Gastrocnemius medialis (tissue), 4 donors: Measurements from ENCODE around the gene MARCKS. TPM values are rescaled to one million over a fixed set of nuclear protein-coding genes. Genes with fewer than 3 reads are reported as not detected.

ENCODE experiments used
- ATAC-seq, 2 donors: fragments of 150-250 bp; one replicate each; pipeline ENCODE4 v1.9.1; 2016
- DNase-seq, 2 donors: peaks; one replicate each; pipeline ENCODE4 v3.0.0-alpha.2; 2019
- H3K27ac ChIP-seq, 4 donors: fragments of 200-600 bp; sonication (generic); 1 replicate in 1 of 4; 2 replicates in 3 of 4; pipeline ENCODE4 v1.5.1; 2016 to 2018; ENCODE audit warnings: mild to moderate bottlenecking in 2 of 4, moderate library complexity in 1 of 4
- H3K27me3 ChIP-seq, 3 donors: fragments of 200-600 bp; sonication (generic) in 2 of 3; 1 replicate in 1 of 3; 2 replicates in 2 of 3; pipeline versions ENCODE4 v1.5.1 to v1.6.0; 2016 to 2019; ENCODE audit warnings: mild to moderate bottlenecking in 1 of 3, moderate library complexity in 1 of 3
- H3K36me3 ChIP-seq, 2 donors: fragments of 200-600 bp; sonication (generic) in 1 of 2; one replicate each; pipeline ENCODE4 v1.5.1; 2017 to 2018
- H3K4me1 ChIP-seq, 2 donors: fragments of 200-600 bp; sonication (generic) in 1 of 2; one replicate each; pipeline ENCODE4 v1.5.1; 2016 to 2017; ENCODE audit warnings: mild to moderate bottlenecking in 2 of 2
- H3K4me3 ChIP-seq, 4 donors: fragments of 200-600 bp; sonication (generic) in 3 of 4; 1 replicate in 1 of 4; 2 replicates in 3 of 4; pipeline ENCODE4 v1.5.1; 2016 to 2019; ENCODE audit warnings: mild to moderate bottlenecking in 2 of 4
- H3K9me3 ChIP-seq, 3 donors: fragments of 200-600 bp; sonication (generic) in 2 of 3; 1 replicate in 1 of 3; 2 replicates in 2 of 3; pipeline ENCODE4 v1.5.1; 2016 to 2019
- POLR2A ChIP-seq, 2 donors: fragments of 450-650 bp; IDR thresholded peaks; one replicate each; pipeline ENCODE4 v1.6.1; 2017; ENCODE audit warnings: antibody characterized with exemption in 2 of 2, mild to moderate bottlenecking in 2 of 2, moderate library complexity in 2 of 2
- in situ Hi-C, 4 donors: fragments of 200-750 bp; cut with MboI; loops; one replicate each; pipeline versions ENCODE4 v1.15.0 to v1.8.0; 2017; ENCODE audit warnings: low sequenced_read_pairs in 4 of 4
- intact Hi-C: fragments of 100-400 bp; cut with DNase I; formaldehyde crosslinking; loops from one replicate; pipeline ENCODE4 v1.15.1; 2023; ENCODE audit warnings: low total_unique reads
- total RNA-seq, 4 donors: library from RNA; depleted of rRNA; stranded (reverse); fragments of >200 nt; gene quantifications; one replicate each; pipeline versions ENCODE4 v1.1.0 to v1.2.3, GENCODE V29; 2016
- TF ChIP-seq, protein P1 (sequence below), 5 experiments: fragments of 450-650 bp in 3 of 5; fragments of 200-600 bp in 2 of 5; sonication (generic) in 2 of 5; IDR thresholded peaks in 4 of 5; conservative IDR thresholded peaks in 1 of 5; 1 replicate in 4 of 5; 2 replicates in 1 of 5; pipeline ENCODE4 v1.5.1; 2016 to 2019; ENCODE audit warnings: antibody characterized with exemption in 5 of 5, mild to moderate bottlenecking in 3 of 5, moderate library complexity in 3 of 5

The MARCKS gene
- total RNA-seq, 4 donors from 2014 or later: 4.3 to 7.1 (median 5.4) TPM

DNA sequence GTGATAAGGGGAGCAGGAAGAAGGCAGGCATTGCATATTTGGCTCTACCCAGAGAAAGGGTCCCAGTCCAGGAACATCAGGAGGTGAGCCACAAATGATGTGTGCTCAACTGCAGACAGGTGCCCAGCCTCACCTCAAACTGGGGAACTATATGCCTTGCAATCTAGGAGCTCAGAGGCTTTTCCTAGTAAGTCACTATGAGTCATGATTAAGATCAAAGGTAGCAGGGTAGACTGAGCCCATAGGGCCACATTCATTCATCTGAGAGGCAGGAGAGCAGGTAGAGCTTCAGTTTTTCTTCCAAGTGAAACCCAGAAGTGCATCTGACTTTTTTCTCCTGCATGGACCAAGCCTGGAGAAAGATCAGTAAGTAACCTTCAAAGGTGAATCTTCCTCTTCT, 31.3 kb downstream of the MARCKS start:
- intact Hi-C loops: no loop called here
- Histone ChIP-seq H3K36me3 (no peaks in the 10 kb centered on the region), H3K27me3 (no peaks in the 10 kb centered on the region), H3K9me3 (no peaks in the 10 kb centered on the region), H3K27ac (no peak overlapping the region), H3K4me3 (no peak overlapping the region), H3K4me1 (no peaks in the 10 kb centered on the region)
- DNase-seq (no peak), ATAC-seq (no peak)
- in situ Hi-C loops: loop anchor here in 1 of 4 donors (10.0 kb wide), 1 partner anchor 584 kb away; no protein-coding TSS in a partner anchor
- TF ChIP-seq, protein P1, sequence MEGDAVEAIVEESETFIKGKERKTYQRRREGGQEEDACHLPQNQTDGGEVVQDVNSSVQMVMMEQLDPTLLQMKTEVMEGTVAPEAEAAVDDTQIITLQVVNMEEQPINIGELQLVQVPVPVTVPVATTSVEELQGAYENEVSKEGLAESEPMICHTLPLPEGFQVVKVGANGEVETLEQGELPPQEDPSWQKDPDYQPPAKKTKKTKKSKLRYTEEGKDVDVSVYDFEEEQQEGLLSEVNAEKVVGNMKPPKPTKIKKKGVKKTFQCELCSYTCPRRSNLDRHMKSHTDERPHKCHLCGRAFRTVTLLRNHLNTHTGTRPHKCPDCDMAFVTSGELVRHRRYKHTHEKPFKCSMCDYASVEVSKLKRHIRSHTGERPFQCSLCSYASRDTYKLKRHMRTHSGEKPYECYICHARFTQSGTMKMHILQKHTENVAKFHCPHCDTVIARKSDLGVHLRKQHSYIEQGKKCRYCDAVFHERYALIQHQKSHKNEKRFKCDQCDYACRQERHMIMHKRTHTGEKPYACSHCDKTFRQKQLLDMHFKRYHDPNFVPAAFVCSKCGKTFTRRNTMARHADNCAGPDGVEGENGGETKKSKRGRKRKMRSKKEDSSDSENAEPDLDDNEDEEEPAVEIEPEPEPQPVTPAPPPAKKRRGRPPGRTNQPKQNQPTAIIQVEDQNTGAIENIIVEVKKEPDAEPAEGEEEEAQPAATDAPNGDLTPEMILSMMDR (IDR thresholded peaks at IDR 0.05 in 4 of 5, conservative IDR thresholded peaks at IDR 0.05 in 1 of 5): no peak
- no peak for TF ChIP-seq POLR2A (IDR thresholded peaks at IDR 0.05)

DNA sequence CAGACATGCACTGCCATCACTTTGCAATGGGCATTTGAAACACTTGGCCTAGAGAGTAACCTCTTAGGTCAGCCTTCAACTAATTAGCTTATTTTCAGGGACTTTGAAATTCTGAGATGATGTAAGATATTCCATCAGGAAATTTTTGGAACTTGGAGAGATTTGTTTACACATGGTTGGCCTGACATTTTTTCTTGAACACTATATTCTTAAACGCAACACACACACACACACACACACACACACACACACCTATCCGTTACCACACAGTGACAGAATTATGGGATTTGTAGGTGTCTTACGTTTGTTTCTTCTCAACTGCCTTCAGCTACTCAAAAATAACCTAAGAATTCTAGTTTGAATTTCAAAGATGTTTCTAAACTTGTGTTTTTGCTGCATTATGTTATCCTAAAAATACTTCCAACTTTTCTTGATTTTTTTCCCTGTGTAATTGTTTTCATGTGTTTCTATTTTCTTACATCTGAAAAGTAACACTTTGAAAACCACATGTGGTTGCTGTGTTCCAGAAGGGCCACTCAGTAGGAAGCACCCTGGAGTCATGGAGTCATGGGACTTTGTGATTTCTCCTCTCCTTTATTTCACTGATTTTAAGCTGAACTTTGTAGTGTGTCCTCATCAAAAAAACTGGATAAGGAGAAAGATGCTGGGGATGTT, 31.9 kb downstream of the MARCKS start:
- DNase-seq: no peak
- in situ Hi-C loops (loop anchor here in 1 of 4 donors (10.0 kb wide), 1 partner anchor 584 kb away; no protein-coding TSS in a partner anchor), intact Hi-C loops (no loop called here)
- Histone ChIP-seq H3K9me3 (no peaks in the 10 kb centered on the region), H3K27ac (no peak overlapping the region), H3K4me1 (no peaks in the 10 kb centered on the region), H3K36me3 (no peaks in the 10 kb centered on the region), H3K27me3 (no peaks in the 10 kb centered on the region), H3K4me3 (no peak overlapping the region)
- no peak for ATAC-seq
- TF ChIP-seq, protein P1 (IDR thresholded peaks at IDR 0.05 in 4 of 5, conservative IDR thresholded peaks at IDR 0.05 in 1 of 5): no peak
- TF ChIP-seq POLR2A (IDR thresholded peaks at IDR 0.05): no peak

DNA sequence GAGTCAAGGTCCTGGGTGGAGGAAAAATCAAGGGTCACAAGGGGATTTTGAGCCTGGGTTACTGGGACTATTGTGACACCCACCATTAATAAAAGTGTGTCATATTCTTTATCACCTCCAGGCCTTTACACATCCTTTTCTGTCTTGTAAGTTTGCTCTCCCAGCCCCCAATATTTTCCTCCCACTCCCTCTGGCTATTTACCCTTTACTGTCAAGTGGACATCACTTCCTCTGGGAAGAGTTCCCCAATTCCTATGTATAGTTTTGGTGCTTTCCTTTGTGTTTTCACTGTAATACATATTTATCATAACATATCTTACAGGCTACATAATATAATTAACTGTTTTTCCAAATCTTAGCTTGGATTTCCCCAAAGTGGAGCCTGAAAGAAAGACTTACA, 36.3 kb downstream of the MARCKS start:
- DNase-seq: no peak
- H3K27me3 ChIP-seq: no peaks in the 10 kb centered on the region
- ATAC-seq: no peak
- no peak overlapping the region for H3K4me3 ChIP-seq
- intact Hi-C loops: no loop called here
- no peaks in the 10 kb centered on the region for H3K9me3 ChIP-seq
- TF ChIP-seq, protein P1 (IDR thresholded peaks at IDR 0.05 in 4 of 5, conservative IDR thresholded peaks at IDR 0.05 in 1 of 5): no peak
- no peak for TF ChIP-seq POLR2A (IDR thresholded peaks at IDR 0.05)
- H3K27ac ChIP-seq: no peak overlapping the region
- H3K4me1 ChIP-seq: no peaks in the 10 kb centered on the region
- no peaks in the 10 kb centered on the region for H3K36me3 ChIP-seq
- in situ Hi-C loops: no loop called here

DNA sequence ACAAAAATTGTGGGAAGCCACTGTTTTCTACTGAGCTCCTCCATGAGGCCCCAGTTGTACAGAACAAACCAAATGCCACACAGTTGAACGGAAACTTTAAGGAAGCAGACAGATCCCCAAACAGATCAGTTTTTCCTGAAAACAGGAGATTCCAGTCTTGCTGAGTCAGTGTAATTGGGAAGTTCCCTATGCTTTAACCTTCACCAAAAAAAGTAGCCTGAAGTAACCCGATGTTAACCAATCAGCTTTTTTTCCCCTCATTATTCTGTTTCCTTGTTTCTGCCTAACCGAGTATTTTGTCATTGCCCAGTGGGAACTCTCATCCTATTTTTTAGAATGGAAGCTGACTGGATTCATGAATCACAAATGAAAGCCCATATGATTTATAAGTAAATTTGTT, 36.7 kb downstream of the MARCKS start:
- H3K4me3 ChIP-seq: no peak overlapping the region
- TF ChIP-seq, protein P1 (IDR thresholded peaks at IDR 0.05 in 4 of 5, conservative IDR thresholded peaks at IDR 0.05 in 1 of 5): no peak
- TF ChIP-seq POLR2A (IDR thresholded peaks at IDR 0.05): no peak
- ATAC-seq: no peak
- H3K27me3 ChIP-seq: no peaks in the 10 kb centered on the region
- no peak overlapping the region for H3K27ac ChIP-seq
- H3K9me3 ChIP-seq: no peaks in the 10 kb centered on the region
- intact Hi-C loops (no loop called here), in situ Hi-C loops (no loop called here)
- H3K36me3 ChIP-seq: no peaks in the 10 kb centered on the region
- DNase-seq: no peak
- H3K4me1 ChIP-seq: no peaks in the 10 kb centered on the region
